HepG2 (cell line): Measurements from ENCODE around the gene ENO3. TPM values are rescaled to one million over a fixed set of nuclear protein-coding genes. Genes with fewer than 3 reads are reported as not detected.

Experiments used
- CCDC6 ChIP-seq: sonication (generic); formaldehyde crosslinking; IDR thresholded peaks from 2 replicates; pipeline ENCODE4 v1.8.1; 2022; ENCODE audit warnings: mild to moderate bottlenecking, missing genetic modification reagents, moderate library complexity
- DR1 ChIP-seq: sonication (generic); formaldehyde crosslinking; IDR thresholded peaks from 2 replicates; pipeline ENCODE4 v1.8.0; 2021; ENCODE audit warnings: mild to moderate bottlenecking, missing genetic modification reagents, inconsistent platforms
- DRAP1 ChIP-seq: IDR thresholded peaks from 2 replicates; pipeline ENCODE4 v1.6.1; 2016; ENCODE audit warnings: missing genetic modification reagents, missing compliant biosample characterization
- FOXK1 ChIP-seq: sonication (generic); formaldehyde crosslinking; IDR thresholded peaks from 2 replicates; pipeline ENCODE4 v1.4.0; 2020; ENCODE audit warnings: low read depth, missing genetic modification reagents, borderline replicate concordance
- GPN1 ChIP-seq: sonication (generic); formaldehyde crosslinking; IDR thresholded peaks from 2 replicates; pipeline ENCODE4 v1.5.1; 2020; ENCODE audit warnings: missing genetic modification reagents, borderline replicate concordance
- HNRNPK ChIP-seq: fragments of 200-400 bp; formaldehyde crosslinking; IDR thresholded peaks from 2 replicates; pipeline ENCODE4 v1.6.1; 2018; ENCODE audit warnings: low read length, low read depth, moderate library complexity, mild to moderate bottlenecking; ENCODE audit not compliant: poor library complexity, severe bottlenecking
- KDM2A ChIP-seq: sonication (generic); formaldehyde crosslinking; IDR thresholded peaks from 2 replicates; pipeline ENCODE4 v1.4.0; 2020; ENCODE audit warnings: low read depth, missing genetic modification reagents, borderline replicate concordance
- POLR2G ChIP-seq: fragments of 200-400 bp; formaldehyde crosslinking; IDR thresholded peaks from 2 replicates; pipeline ENCODE4 v1.6.1; 2018; ENCODE audit warnings: mild to moderate bottlenecking, low read depth, low read length, moderate library complexity
- REL ChIP-seq: sonication (generic); formaldehyde crosslinking; conservative IDR thresholded peaks from 2 replicates; pipeline ENCODE4 v1.8.0; 2022; ENCODE audit warnings: mild to moderate bottlenecking, missing genetic modification reagents, moderate library complexity
- RFX1 ChIP-seq: fragments of 450-650 bp; IDR thresholded peaks from 2 replicates; pipeline ENCODE4 v1.6.1; 2017
- SALL1 ChIP-seq: sonication (generic); formaldehyde crosslinking; IDR thresholded peaks from 2 replicates; pipeline ENCODE4 v1.8.0; 2022; ENCODE audit warnings: mild to moderate bottlenecking, missing genetic modification reagents
- TCF7L2 ChIP-seq: IDR thresholded peaks from 2 replicates; pipeline ENCODE4 v1.6.1; 2011; ENCODE audit warnings: mild to moderate bottlenecking, low read depth, low read length, moderate library complexity
- TFDP1 ChIP-seq: IDR thresholded peaks from 2 replicates; pipeline ENCODE4 v1.6.1; 2016; ENCODE audit warnings: missing compliant biosample characterization, missing genetic modification reagents, borderline replicate concordance
- ZFP90 ChIP-seq: sonication (generic); formaldehyde crosslinking; IDR thresholded peaks from 2 replicates; pipeline ENCODE4 v1.8.0; 2022; ENCODE audit warnings: missing genetic modification reagents, mild to moderate bottlenecking, inconsistent platforms, borderline replicate concordance
- ZIK1 ChIP-seq: sonication (generic); formaldehyde crosslinking; IDR thresholded peaks from 2 replicates; pipeline ENCODE4 v1.5.0; 2020; ENCODE audit warnings: mild to moderate bottlenecking, low read depth, missing genetic modification reagents, borderline replicate concordance
- ZNF136 ChIP-seq: sonication (generic); formaldehyde crosslinking; IDR thresholded peaks from 2 replicates; pipeline ENCODE4 v1.8.1; 2022; ENCODE audit warnings: low read depth, mild to moderate bottlenecking, moderate library complexity, missing genetic modification reagents
- ZNF205 ChIP-seq: IDR thresholded peaks from 2 replicates; pipeline ENCODE4 v1.6.1; 2018; ENCODE audit warnings: missing biosample characterization, missing genetic modification reagents
- ZNF317 ChIP-seq: sonication (generic); formaldehyde crosslinking; IDR thresholded peaks from 2 replicates; pipeline ENCODE4 v1.5.0; 2020; ENCODE audit warnings: mild to moderate bottlenecking, missing genetic modification reagents
- ZNF354B ChIP-seq: sonication (generic); formaldehyde crosslinking; IDR thresholded peaks from 2 replicates; pipeline ENCODE4 v1.8.0; 2022; ENCODE audit warnings: mild to moderate bottlenecking, missing genetic modification reagents
- ZNF382 ChIP-seq: sonication (generic); formaldehyde crosslinking; IDR thresholded peaks from 2 replicates; pipeline ENCODE4 v1.5.0; 2020; ENCODE audit warnings: missing genetic modification reagents, mild to moderate bottlenecking, borderline replicate concordance
- ZNF543 ChIP-seq: sonication (generic); formaldehyde crosslinking; IDR thresholded peaks from 2 replicates; pipeline ENCODE4 v1.4.0; 2020; ENCODE audit warnings: mild to moderate bottlenecking, missing genetic modification reagents
- ZNF615 ChIP-seq: sonication (generic); formaldehyde crosslinking; IDR thresholded peaks from 2 replicates; pipeline ENCODE4 v1.5.0; 2020; ENCODE audit warnings: mild to moderate bottlenecking, missing genetic modification reagents, borderline replicate concordance
- polyA plus RNA-seq, 8 experiments: library from polyadenylated mRNA; depleted of rRNA in 3 of 8; stranded (reverse) in 7 of 8; unstranded in 1 of 8; fragments of >200 nt; fragmentation: Illumina TruSeq in 4 of 8; extraction: Trizol in 4 of 8; gene quantifications; 2 replicates each; pipeline versions ENCODE4 v1.2.1 to v1.2.3, GENCODE V29; 2011 to 2016; ENCODE audit warnings: low read depth in 4 of 8, missing spikeins in 1 of 8, mixed read lengths in 1 of 8; ENCODE audit not compliant: insufficient read depth in 1 of 8
- total RNA-seq, 5 experiments: library from RNA; depleted of rRNA; stranded (reverse); fragments of >200 nt; fragmentation: Illumina TruSeq; extraction: Trizol; gene quantifications; 2 replicates each; pipeline ENCODE4 v1.2.3, GENCODE V29; 2016; ENCODE audit warnings: low read depth in 1 of 5
- TF ChIP-seq, protein P1 (sequence below): IDR thresholded peaks from 2 replicates; pipeline ENCODE4 v1.6.1; 2018; ENCODE audit warnings: missing genetic modification reagents
- TF ChIP-seq, protein P2 (sequence below): IDR thresholded peaks from 2 replicates; pipeline ENCODE4 v1.6.1; 2016
- TF ChIP-seq, protein P3 (sequence below): sonication (generic); formaldehyde crosslinking; IDR thresholded peaks from 2 replicates; pipeline ENCODE4 v1.4.0; 2020; ENCODE audit warnings: mild to moderate bottlenecking, missing genetic modification reagents

The ENO3 gene
- total and polyA plus RNA-seq, 2 of the 13 experiments (the other 11 are each of a cell fraction or from before 2014, with no cell fraction given): 59.8 to 69.8 TPM

GRCh38 chr17:4997302-4998026, 46.5 kb downstream of the ENO3 start, which contains the start of the genes INCA1 and KIF1C (continued):
- TF ChIP-seq, protein P1, sequence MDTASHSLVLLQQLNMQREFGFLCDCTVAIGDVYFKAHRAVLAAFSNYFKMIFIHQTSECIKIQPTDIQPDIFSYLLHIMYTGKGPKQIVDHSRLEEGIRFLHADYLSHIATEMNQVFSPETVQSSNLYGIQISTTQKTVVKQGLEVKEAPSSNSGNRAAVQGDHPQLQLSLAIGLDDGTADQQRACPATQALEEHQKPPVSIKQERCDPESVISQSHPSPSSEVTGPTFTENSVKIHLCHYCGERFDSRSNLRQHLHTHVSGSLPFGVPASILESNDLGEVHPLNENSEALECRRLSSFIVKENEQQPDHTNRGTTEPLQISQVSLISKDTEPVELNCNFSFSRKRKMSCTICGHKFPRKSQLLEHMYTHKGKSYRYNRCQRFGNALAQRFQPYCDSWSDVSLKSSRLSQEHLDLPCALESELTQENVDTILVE (CRISPR knock-in tag): no peak
- TF ChIP-seq RFX1: no peak
- TF ChIP-seq, protein P2, sequence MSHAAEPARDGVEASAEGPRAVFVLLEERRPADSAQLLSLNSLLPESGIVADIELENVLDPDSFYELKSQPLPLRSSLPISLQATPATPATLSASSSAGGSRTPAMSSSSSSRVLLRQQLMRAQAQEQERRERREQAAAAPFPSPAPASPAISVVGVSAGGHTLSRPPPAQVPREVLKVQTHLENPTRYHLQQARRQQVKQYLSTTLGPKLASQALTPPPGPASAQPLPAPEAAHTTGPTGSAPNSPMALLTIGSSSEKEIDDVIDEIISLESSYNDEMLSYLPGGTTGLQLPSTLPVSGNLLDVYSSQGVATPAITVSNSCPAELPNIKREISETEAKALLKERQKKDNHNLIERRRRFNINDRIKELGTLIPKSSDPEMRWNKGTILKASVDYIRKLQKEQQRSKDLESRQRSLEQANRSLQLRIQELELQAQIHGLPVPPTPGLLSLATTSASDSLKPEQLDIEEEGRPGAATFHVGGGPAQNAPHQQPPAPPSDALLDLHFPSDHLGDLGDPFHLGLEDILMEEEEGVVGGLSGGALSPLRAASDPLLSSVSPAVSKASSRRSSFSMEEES (CRISPR knock-in tag): no peak
- no peak for TF ChIP-seq ZNF354B (CRISPR knock-in tag)
- TF ChIP-seq GPN1: no peak
- TF ChIP-seq POLR2G: peak; percentile 80
- TF ChIP-seq ZFP90 (CRISPR knock-in tag): no peak
- TF ChIP-seq SALL1: peak; percentile 53; the same call in 1 of the 2 replicates
- TF ChIP-seq ZNF317: no peak
- TF ChIP-seq ZNF615 (CRISPR knock-in tag): no peak
- peak; percentile 77; the same call in 1 of the 2 replicates for TF ChIP-seq ZNF136
- TF ChIP-seq TCF7L2: no peak
- TF ChIP-seq ZNF205 (CRISPR knock-in tag): 0 out of 2 replicates have a peak, but pooled peaks have one; percentile 12
- TF ChIP-seq REL (CRISPR knock-in tag): no peak
- TF ChIP-seq ZNF543 (CRISPR knock-in tag): no peak
- peak; percentile 56; the same call in 1 of the 2 replicates for TF ChIP-seq TFDP1 (CRISPR knock-in tag)
- TF ChIP-seq DRAP1 (CRISPR knock-in tag): peak; percentile 62
- peak; percentile 76 for TF ChIP-seq CCDC6
- TF ChIP-seq, protein P3, sequence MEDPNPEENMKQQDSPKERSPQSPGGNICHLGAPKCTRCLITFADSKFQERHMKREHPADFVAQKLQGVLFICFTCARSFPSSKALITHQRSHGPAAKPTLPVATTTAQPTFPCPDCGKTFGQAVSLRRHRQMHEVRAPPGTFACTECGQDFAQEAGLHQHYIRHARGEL (CRISPR knock-in tag): no peak
- TF ChIP-seq FOXK1: no peak
- TF ChIP-seq ZIK1 (CRISPR knock-in tag): no peak
- peak; percentile 83 for TF ChIP-seq KDM2A
- no peak for TF ChIP-seq HNRNPK
- 0 out of 2 replicates have a peak, but pooled peaks have one; percentile 46 for TF ChIP-seq DR1 (CRISPR knock-in tag)
- no peak for TF ChIP-seq ZNF382
